KMS-11 (cell line): Measurements from ENCODE around the gene SIRPD.

Experiments
- H2AFZ ChIP-seq: fragments of 200-600 bp; sonication (generic); 2 replicates; pipeline ENCODE4 v1.6.1; 2016; ENCODE audit warnings: antibody characterized with exemption, mixed run types, low read depth
- H3K27ac ChIP-seq: fragments of 200-600 bp; sonication (generic); 2 replicates; pipeline ENCODE4 v1.6.1; 2016; ENCODE audit warnings: mild to moderate bottlenecking, mixed run types
- H3K27me3 ChIP-seq: fragments of 200-600 bp; sonication (generic); 2 replicates; pipeline ENCODE4 v1.6.1; 2017; ENCODE audit warnings: mild to moderate bottlenecking, low read depth, mixed run types, moderate library complexity; ENCODE audit not compliant: insufficient read depth
- H3K36me3 ChIP-seq: fragments of 200-600 bp; sonication (generic); 2 replicates; pipeline ENCODE4 v1.6.1; 2017; ENCODE audit warnings: mild to moderate bottlenecking, mixed run types; ENCODE audit not compliant: insufficient read depth
- H3K4me1 ChIP-seq: fragments of 200-600 bp; sonication (generic); 2 replicates; pipeline ENCODE4 v1.6.1; 2016; ENCODE audit warnings: mild to moderate bottlenecking, low read depth, mixed run types; ENCODE audit not compliant: poor library complexity, severe bottlenecking
- H3K4me2 ChIP-seq: fragments of 200-600 bp; sonication (generic); 2 replicates; pipeline ENCODE4 v1.7.0; 2016; ENCODE audit warnings: mild to moderate bottlenecking, mixed run types
- H3K4me3 ChIP-seq: fragments of 200-600 bp; sonication (generic); IDR thresholded peaks from 2 replicates; pipeline ENCODE4 v1.6.1; 2017; ENCODE audit warnings: low read depth, low read length, mixed read lengths; ENCODE audit not compliant: insufficient read depth
- H3K79me2 ChIP-seq: fragments of 200-600 bp; sonication (generic); 2 replicates; pipeline ENCODE4 v1.6.1; 2016; ENCODE audit warnings: low read depth, mixed run types; ENCODE audit not compliant: insufficient read depth
- H3K9ac ChIP-seq: fragments of 200-600 bp; sonication (generic); 2 replicates; pipeline ENCODE4 v1.6.1; 2016; ENCODE audit warnings: mild to moderate bottlenecking, mixed run types
- H4K20me1 ChIP-seq: fragments of 200-600 bp; sonication (generic); 2 replicates; pipeline ENCODE4 v1.6.1; 2016; ENCODE audit warnings: mild to moderate bottlenecking, mixed run types; ENCODE audit not compliant: insufficient read depth
- TF ChIP-seq, protein P1 (sequence below): fragments of 200-600 bp; sonication (generic); conservative IDR thresholded peaks from 2 replicates; pipeline ENCODE4 v1.6.1; 2017; ENCODE audit warnings: low read depth, mild to moderate bottlenecking, antibody characterized with exemption, low read length, moderate library complexity, mixed read lengths

Gene SIRPD

DNA sequence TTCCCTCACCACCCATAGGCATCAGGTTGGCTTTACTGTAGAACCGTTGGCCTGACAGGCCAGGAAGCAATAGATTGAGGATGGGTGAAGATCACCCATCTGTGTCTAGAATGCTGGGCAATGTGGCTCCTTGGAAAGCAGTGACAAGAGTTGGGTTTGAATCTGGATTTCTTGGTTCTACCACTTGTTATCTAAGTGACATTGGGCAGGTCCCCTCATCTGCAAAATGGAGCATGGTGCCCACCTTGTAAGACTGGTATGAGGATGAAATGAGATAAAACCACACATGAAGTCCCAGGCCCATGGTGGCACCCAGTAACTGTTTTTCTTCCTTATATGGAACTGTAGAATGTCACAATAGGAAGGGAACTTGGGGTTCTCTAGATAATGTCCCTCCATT is 43.7 kb downstream of the SIRPD start:
- Histone ChIP-seq H3K36me3 (no peaks in the 10 kb centered on the region), H3K27ac (no peak overlapping the region), H3K4me3 (no peak overlapping the region), H2AFZ (no peak overlapping the region), H3K79me2 (no peaks in the 10 kb centered on the region), H4K20me1 (no peaks in the 10 kb centered on the region), H3K27me3 (no peaks in the 10 kb centered on the region), H3K9ac (no peak overlapping the region), H3K4me2 (no peak overlapping the region), H3K4me1 (no peaks in the 10 kb centered on the region)
- TF ChIP-seq, protein P1, sequence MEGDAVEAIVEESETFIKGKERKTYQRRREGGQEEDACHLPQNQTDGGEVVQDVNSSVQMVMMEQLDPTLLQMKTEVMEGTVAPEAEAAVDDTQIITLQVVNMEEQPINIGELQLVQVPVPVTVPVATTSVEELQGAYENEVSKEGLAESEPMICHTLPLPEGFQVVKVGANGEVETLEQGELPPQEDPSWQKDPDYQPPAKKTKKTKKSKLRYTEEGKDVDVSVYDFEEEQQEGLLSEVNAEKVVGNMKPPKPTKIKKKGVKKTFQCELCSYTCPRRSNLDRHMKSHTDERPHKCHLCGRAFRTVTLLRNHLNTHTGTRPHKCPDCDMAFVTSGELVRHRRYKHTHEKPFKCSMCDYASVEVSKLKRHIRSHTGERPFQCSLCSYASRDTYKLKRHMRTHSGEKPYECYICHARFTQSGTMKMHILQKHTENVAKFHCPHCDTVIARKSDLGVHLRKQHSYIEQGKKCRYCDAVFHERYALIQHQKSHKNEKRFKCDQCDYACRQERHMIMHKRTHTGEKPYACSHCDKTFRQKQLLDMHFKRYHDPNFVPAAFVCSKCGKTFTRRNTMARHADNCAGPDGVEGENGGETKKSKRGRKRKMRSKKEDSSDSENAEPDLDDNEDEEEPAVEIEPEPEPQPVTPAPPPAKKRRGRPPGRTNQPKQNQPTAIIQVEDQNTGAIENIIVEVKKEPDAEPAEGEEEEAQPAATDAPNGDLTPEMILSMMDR: no peak

- no peak overlapping the region for H3K4me3 ChIP-seq
- H3K79me2 ChIP-seq: no peaks in the 10 kb centered on the region
- no peak overlapping the region for H3K9ac ChIP-seq
- H2AFZ ChIP-seq: no peak overlapping the region
- no peak overlapping the region for H3K4me2 ChIP-seq
- H3K36me3 ChIP-seq: no peaks in the 10 kb centered on the region
- no peaks in the 10 kb centered on the region for H3K27me3 ChIP-seq
- H3K27ac ChIP-seq: no peak overlapping the region
- H3K4me1 ChIP-seq: no peaks in the 10 kb centered on the region
- no peaks in the 10 kb centered on the region for H4K20me1 ChIP-seq
- TF ChIP-seq, protein P1: no peak
Measured at GRCh38 chr20:1509237-1509636, 48.3 kb downstream of the SIRPD start.

DNA sequence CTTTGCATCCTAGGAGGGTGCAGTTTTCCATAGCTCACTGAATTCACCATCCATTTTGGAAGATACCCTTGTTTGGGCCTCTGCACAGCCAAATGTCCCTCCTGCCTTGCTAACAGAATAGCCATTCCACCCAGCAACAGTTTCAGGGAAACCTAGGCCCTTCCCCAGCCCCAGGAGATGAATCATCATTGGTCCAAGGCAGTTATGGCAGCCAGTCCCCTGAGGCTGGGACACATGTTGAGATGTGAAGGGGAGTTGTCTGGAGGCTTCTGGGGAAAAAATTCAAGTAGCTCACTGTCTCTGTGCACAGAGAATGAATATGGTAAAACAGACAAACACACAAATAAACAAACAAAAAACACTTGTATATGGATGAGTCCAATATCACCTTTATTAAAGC is 48.9 kb downstream of the SIRPD start:
- H2AFZ ChIP-seq: no peak overlapping the region
- no peak overlapping the region for H3K4me2 ChIP-seq
- TF ChIP-seq, protein P1: no peak
- H4K20me1 ChIP-seq: no peaks in the 10 kb centered on the region
- no peaks in the 10 kb centered on the region for H3K4me1 ChIP-seq
- H3K27me3 ChIP-seq: no peaks in the 10 kb centered on the region
- H3K9ac ChIP-seq: no peak overlapping the region
- no peaks in the 10 kb centered on the region for H3K36me3 ChIP-seq
- H3K4me3 ChIP-seq: no peak overlapping the region
- H3K27ac ChIP-seq: no peak overlapping the region
- no peaks in the 10 kb centered on the region for H3K79me2 ChIP-seq

DNA sequence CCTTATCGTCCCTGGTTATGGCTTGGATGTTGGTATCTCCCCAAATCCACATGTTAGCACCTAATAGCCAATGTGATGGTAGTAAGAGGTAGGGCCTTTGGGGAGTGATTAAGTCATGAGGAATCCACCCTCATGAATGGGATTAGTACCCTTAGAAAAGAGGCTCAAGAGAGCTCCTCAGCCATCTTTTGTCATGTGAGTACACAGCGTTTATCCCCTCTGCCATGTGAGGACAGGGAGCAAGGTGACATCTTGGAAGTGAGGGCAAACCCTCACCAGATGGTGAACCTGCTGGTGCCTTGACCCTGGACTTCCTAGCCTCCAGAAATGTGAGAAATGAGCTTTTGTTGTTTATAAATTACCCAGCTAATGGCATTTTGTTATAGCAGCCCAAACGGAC is 50.2 kb downstream of the SIRPD start:
- TF ChIP-seq, protein P1: no peak
- Histone ChIP-seq H3K4me3 (no peak overlapping the region), H3K4me2 (no peak overlapping the region), H3K9ac (no peak overlapping the region), H2AFZ (no peak overlapping the region), H3K27ac (no peak overlapping the region), H3K79me2 (no peaks in the 10 kb centered on the region), H3K4me1 (peaks cover 4% of the 10 kb centered on the region), H3K27me3 (no peaks in the 10 kb centered on the region), H4K20me1 (no peaks in the 10 kb centered on the region), H3K36me3 (no peaks in the 10 kb centered on the region)
